NCI-H748 treated with DMSO at 0.1 percent for 48 hours (cell line): ENCODE measurements around the gene VSIG8.
A peak's percentile ranks its signal among the peaks of the same experiment; 100 is the strongest.

ENCODE experiments used
- DNase-seq: peaks from one replicate; lab custom pipeline; 2025; lab: John Stamatoyannopoulos, UW

The VSIG8 gene

DNA sequence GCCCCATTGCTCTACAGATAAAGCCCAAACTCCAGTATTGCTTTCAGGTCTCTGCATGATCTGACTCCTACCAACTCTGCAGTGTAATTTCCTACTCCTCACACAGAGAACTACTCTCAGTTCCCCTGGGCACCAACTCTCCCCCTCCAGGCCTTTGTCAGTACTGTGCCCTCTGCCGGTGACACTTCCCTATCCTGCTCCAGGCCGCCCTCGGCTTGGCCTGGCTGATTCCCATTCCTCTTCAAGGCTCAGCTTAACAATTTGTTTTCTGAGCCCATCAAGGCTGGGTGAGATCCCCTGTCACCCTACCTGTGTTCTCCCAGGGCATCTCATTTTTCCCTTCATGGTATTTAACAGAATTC, 33.2 kb downstream of the VSIG8 start:
- no peak for DNase-seq

DNA sequence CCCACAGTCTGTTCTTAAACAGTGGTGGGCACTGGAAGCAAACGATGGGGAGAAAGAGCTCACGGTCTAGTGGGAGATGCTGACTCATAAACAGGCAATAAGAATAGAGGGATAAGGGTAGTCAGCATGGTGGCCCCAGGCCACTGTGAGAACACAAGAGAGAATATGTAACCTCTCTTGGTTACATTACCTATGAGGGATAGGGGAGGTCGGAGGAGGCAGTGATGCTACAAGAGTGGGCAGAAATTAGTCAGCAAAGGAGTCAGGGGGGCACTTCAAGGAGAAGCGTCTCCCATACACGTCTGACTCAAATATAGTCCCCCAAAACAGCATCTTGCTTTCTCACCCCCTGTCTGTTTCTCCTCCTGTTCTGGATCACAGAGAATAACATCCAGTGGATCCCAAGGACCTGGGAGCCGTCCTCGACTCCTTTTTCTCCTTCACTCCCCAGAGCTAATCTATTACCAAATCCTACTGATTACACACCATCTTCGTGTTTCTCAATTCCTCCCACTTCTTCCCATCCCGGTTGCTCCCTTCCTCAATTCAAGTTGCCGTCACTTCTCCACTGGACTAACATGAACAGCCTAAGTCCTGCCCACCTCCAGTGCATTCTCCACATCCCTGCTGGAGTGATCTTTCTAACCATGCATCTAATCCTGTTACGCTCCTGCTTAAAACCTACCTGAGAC, 33.7 kb downstream of the VSIG8 start:
- DNase-seq = no peak

GRCh38 chr1:159828176-159828575, 34.3 kb downstream of the VSIG8 start:
- DNase-seq = no peak

DNA sequence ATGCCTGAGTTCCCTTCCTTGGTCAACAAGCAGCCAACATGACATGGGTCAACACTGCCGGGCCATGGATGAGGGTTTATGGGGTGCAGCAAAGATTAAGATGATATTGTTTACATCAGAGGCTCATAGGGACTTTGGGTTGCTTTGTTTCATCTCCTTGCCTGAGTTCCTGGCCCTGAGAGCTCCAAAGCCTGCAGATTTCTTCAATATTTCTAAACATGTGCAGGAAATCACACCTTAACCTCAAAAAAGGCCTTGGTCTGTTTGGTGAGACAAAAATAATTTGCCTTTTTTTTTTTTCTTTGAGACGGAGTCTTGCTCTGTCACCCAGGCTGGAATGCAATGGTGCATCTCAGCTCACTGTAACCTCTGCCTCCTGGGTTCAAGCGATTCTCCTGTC, 34.9 kb downstream of the VSIG8 start:
- DNase-seq = no peak

DNA sequence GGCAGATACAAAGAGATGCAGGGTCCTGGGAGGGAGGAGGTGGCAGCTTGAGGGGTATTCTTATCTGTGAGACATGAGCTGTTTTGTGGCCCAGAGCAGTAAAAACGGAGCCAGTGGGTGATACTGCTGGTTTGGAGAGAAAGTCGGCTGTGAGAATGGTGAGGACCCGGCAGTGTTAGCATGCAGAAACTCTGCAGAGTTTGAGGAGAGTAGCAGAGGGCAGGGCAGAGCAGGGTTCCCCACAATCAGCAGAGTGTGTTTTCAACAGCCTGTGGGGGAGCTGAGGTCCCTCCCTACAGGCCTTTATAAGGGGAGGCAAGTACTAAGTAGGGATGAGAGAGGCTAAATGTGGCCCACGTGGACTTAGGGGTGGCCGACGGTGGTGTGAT, 35.4 kb downstream of the VSIG8 start:
- no peak for DNase-seq

- no peak for DNase-seq
These were observed 35.9 kb downstream of the VSIG8 start, which contains the start of gene SLAMF8 for GRCh38 chr1:159826441-159827101. Gene SLAMF8, plus strand, starts transcription at chr1:159826873. Its CDS starts 26 bp downstream, at chr1:159826899.

DNA sequence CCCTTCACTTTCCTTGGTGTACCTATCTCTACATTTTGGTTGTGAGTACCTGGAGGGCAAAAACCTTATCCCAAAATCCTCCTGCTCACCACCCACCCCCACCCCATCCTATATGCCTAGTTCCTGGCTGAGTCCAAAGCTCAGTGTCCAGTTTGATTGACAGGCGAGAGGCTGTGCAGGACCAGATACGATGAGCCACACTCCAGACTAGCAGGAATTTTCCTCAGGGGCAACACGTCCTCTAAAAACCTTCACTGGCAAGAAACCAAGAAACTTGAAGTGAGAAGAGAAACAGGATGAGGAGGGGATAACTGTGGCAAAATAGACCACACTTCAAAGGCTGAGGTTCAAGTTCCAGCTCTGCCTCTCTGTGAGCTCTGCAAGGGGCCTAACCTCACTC, 36.9 kb downstream of the VSIG8 start:
- DNase-seq = no peak

- DNase-seq = peak; percentile 32
These were observed 39.1 kb downstream of the VSIG8 start for GRCh38 chr1:159823406-159823805.

DNA sequence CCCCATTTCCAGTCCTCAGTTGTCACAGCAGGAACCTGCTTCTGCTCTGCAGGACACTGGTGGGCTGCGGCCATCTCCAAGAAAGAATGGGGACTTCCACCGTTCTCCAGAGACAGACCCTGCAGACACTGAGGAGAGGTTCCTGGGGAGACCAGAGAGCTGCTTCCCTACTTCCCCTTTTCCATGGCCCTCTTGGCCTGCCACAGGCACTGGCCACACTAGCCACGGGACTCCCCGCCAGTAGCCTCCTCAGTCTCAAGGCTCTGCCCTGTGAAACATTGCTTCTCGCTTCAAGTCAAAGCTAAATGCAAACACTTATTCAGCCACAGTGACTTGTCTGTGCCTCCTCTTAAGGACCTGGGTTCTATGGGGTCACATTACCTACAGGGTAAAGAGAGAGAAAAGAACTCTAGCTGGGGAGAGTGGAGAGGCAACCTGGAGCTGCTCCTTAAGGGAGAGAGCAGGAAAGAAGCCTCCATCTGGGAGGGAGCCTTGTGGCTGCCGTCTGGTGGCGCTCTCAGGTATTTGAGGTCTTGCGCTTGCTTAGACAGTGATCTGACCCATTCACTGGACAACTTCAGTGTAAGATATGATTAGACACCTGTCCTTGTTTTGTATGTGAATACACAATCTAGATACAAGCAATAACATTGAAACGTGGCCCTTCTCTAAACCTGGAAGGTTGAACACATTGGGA, 41.1 kb downstream of the VSIG8 start:
- DNase-seq = no peak

DNA sequence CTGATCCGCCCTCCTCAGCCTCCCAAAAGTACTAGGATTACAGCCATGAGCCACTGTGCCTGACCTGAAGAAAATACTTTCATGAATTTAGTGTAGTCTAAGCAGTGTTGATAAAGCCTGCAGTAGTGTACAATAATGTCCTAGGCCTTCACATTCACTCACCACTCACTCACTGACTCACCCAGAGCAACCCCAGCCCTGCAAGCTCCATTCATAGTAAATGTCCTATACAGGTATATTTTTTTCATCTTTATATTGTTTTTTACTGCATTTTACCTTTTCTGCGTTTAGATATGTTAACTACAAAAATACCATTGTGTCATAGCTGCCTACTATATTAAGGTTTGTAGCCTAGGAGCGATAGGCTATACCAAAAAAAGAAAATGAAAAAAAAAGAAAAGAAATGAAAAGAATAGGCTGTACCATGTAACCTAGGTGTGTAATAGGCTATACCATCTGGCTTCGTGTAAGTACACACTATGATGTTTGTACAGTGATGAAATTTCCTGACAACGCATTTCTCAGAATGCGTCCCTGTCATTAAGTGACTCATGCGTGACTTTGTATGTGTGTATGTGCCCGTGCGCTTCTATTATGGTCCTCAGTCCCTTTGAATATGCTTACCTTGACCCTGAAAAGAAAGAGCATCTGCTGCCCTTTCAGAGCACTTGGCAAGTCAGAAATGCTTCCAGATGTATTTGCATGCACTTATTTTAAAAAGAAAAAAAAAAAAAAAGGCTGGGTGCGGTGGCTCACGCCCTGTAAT, 45.0 kb downstream of the VSIG8 start:
- DNase-seq = peak; percentile 94

GRCh38 chr1:159815926-159816325, 46.5 kb downstream of the VSIG8 start:
- DNase-seq = no peak

- no peak for DNase-seq
These were observed 57.5 kb downstream of the VSIG8 start for GRCh38 chr1:159804924-159805323.
